HK-2 (cell line): ENCODE data around the gene HIGD1A.
"Not testable (repeated sequence)": the region's sequence is repeated elsewhere in the genome, so short reads cannot be mapped to it uniquely, and the experiment has no call there.

Experiments
- DNase-seq: peaks from one replicate; pipeline ENCODE4 v3.0.0-alpha.2; 2018; ENCODE audit not compliant: unreplicated experiment

The HIGD1A gene

DNA sequence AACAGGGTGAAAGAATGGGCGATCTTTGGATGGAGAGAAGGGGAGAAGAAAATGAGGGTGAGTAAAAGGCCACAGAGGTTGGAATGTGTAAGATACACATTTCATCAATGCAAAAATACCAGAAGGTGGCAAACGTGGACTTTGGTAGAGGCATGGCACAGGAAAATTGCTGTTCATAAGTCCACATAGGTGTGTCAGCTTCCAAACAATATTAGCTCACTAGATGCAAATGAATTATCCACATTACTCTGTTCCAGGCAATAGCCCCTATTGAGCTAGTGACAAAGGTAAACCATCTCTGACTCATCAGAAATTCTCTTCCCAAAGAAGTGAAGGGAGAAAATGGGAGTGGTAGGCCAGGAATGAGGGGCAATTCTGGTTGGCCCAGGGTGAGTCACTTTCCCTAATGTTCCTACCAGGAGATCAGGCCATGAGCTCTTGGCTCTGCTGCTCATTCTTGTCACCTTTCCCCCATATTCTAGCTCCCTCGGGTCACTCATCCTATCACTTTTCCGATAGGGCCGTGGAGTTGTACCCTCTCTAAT lies 24.9 kb upstream of the HIGD1A start:
- no peak for DNase-seq

- DNase-seq, result no peak
Observed at GRCh38 chr3:42827654-42828053, 23.4 kb upstream of the HIGD1A start.

DNA sequence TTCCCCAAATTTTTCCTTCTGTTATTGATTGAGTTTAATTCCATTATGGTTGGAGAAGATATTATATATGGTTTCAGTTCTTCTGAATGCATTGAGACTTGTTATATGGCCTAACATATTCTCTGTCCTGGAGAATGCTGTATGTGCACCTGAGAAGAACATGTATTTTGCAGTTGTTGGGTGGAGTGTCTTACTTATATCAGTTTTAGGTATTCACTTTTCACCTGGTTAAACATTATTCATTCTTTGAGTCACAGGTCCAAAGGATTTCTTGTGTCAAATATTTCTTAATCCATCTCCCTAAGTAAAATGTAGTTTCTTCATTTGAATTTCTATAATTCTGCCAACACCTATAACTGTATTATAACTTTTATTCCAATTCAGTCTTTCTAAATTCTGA lies 22.7 kb upstream of the HIGD1A start:
- no peak for DNase-seq

- no peak for DNase-seq
Observed at GRCh38 chr3:42826141-42826540, 21.9 kb upstream of the HIGD1A start.

DNA sequence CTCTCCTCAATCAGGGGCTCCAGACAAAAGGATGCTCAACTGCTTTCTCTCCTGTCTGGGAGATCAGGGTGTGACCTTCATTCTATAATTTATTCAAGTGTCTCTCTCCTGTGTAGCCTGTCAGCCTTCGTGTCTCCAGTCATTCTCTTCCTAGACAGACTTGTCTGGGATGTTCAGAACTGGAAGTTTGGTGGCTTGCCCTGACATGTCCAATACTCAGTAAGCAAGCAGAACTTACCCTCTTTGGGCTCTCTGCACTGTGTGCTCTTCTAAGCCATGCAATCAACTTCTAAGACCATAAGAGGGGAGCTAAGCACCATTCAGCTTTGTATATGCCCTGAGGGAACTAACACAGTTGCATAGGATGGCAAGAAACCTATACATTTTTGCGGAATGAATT lies 19.1 kb upstream of the HIGD1A start:
- no peak for DNase-seq

GRCh38 chr3:42822828-42823227 lies 18.5 kb upstream of the HIGD1A start:
- no peak for DNase-seq

DNA sequence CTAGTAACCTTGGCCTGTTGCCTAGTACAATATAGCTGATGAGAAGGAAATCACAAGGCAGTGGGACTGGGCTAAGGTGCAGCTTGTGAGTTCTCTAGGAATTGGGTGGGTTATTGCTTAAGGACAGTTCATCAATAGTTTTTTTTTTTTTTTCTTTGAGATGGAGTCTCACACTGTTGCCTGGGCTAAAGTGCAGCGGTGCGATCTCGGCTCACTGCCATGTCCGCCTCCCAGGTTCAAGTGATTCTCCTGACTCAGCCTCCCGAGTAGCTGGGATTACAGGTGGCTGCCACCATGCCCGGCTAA lies 16.4 kb upstream of the HIGD1A start:
- no peak for DNase-seq

DNA sequence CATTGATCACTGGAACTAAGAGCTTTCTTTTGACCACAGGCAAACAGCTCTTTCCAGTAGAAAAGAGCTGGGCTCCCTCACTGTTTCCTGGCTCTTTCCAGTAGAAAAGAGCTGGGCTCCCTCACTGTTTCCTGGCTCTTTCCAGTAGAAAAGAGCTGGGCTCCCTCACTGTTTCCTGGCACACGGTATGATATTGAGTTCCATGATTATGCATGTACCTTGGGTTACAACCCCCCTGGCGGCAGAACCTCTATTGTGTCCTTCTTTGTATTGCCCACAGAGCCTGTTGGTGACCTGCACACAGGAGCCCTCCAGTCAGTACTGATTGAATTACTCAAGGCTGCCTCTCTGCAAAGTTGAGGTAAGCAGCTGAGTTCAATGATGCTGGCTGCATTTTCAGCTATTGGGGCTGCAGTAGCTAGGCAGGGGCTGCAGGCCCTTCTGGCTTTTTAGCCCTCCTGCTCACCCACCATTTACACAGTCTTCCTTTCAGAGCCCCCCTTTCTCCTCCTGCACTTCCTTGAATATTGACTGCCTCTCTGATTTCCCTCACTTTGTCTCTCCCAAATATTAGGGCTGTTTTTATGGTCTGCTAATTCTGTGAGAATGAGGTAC lies 15.2 kb upstream of the HIGD1A start:
- DNase-seq, result no peak

- no peak for DNase-seq
Observed at GRCh38 chr3:42815826-42816225, 11.5 kb upstream of the HIGD1A start.

GRCh38 chr3:42814914-42815507 lies 10.7 kb upstream of the HIGD1A start:
- DNase-seq, result no peak

- DNase-seq, result no peak
Observed at GRCh38 chr3:42814246-42814645, 10.0 kb upstream of the HIGD1A start.

DNA sequence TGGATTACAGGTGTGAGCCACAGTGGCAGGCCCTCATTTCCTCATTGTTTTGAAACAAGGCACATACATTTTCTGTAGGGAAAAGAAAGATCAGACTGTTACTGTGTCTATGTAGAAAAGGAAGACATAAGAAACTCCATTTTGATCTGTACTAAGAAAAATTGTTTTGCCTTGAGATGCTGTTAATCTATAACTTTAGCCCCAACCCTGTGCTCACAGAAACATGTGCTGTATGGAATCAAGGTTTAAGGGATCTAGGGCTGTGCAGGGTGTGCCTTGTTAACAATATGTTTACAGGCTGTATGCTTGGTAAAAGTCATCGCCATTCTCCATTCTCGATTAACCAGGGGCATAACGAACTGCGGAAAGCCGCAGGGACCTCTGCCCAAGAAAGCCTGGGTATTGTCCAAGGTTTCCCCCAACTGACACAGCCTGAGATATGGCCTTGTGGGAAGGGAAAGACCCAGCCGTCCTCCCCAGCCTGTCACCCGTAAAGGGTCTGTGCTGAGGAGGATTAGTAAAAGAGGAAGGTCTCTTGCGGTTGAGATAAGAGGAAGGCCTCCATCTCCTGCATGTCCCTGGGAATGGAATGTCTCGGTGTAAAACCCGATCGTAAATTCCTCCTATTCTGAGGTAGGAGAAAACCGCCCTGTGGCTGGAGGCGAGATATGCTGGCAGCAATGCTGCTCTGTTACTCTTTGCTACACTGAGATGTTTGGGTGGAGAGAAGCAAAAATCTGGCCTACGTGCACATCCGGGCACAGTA lies 7.0 kb upstream of the HIGD1A start:
- DNase-seq, result not testable (repeated sequence)

- not testable (repeated sequence) for DNase-seq
Observed at GRCh38 chr3:42810706-42811105, 6.4 kb upstream of the HIGD1A start.

DNA sequence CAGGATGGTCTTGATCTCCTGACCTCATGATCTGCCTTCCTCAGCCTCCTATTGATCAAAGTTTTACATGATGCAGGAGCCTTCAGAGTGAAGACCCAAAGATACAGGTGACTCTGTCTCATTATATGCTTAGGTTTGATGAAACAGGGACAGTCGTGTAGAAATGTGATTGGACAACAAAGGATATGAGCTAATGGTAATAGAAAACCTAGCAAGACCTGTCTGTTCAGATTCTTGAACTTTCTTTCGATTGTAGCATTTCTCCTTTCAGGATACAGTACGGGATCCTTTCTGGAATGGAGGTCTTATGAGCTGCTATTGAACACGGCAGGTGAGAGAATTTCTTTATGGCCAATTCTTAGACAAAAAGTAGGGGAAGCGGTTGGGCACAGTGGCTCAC lies 4.9 kb upstream of the HIGD1A start, which contains the start of gene ACKR2:
TSS of gene ACKR2 (plus strand) at position 244 of the 400 bp plus-strand sequence. CDS start 55,058 bp downstream, outside the sequence.
- no peak for DNase-seq

DNA sequence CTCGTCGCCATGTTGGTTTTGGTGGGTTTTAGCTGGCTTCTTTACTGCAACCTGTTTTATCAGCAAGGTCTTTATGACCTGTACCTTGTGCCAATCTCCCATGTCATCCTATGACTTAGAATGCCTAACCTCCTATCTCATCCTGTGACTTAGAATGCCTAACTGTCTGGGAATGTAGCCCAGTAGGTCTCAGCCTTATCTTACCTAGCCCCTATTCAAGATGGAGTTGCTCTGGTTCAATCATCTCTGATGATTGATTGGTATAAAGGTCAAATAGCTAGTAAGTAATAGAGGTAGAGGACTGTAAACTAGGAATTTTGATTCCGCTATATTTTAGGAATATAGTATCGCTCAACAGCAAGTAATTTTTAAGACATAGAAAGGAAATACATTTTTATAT lies 3.6 kb upstream of the HIGD1A start:
- DNase-seq, result no peak

- no peak for DNase-seq
Observed at GRCh38 chr3:42805141-42805821, 991 bp upstream of the HIGD1A start.

DNA sequence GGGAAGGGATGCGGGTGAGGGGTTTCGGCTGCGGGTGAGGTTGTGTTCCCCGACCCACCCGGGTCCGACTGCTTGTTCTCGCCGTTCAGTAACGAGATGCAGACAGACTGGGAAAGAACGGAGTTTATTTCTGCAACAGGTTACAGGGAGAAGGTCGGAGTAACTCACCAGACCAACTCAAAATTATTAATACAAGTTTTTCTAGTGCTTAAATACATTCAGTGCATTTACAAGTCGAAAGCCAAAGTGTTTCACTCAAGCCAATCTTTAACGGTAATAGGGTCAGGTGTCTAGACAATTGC lies 492 bp upstream of the HIGD1A start:
- no peak for DNase-seq

DNA sequence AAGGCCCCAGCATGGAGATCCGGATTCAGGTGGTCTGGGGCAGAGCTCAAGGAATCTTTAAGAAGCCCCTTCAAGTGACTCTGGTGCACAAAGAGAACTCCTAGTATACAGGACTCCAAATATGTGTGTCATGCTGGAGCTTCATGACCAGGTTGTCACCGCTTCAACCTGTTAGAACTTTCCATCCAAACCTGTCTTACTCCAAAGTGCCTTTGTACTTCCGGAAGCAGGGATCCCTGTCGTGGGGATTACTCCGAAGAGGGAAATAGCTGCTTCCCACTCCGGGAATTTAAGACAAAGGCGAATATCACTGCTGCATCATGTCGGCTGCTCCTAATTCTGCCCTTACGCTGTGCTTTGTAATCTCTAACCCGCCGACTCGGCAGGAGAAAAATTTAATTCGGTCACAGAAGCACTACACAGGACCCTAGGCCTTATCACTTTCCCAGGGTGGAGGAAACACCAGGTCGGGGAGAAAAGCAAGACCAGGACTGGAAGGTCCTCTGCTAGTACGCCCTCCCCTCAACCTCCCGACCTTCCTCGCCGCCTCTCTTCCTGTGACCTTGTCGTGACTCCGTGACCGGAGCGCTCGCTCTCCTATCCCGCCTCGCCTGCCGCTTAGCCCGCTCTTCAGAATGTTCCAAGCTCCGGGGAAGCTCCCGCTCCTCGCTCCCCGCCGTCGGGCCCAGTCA lies 730 bp downstream of the HIGD1A start:
- no peak for DNase-seq

DNA sequence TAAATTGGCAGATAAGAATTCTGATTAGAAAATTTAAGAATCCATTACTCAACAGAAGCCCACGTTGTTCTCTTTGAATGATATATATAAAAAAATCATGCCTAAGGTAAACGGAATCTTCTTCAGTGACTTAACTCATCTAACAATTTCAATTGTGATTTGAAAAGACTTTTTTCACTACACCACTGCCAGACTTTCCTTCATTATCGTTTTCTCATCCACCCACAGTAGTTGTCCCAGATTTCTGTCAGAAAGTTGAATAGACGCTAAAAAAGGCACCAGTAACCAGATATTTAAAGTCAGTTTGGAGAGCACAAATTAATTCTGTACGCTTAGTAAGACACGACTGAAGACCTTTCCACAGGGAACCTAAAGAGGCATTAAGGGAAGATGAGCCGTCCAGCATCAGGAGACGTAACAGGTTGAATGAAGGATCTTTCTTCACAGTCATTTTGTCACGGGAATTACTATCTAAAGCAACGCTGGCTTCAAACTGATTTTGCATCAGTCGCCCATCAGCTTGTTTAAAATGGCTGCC lies 1.3 kb downstream of the HIGD1A start:
- no peak for DNase-seq

- DNase-seq, result no peak
Observed at GRCh38 chr3:42801784-42802183, 2.5 kb downstream of the HIGD1A start.

DNA sequence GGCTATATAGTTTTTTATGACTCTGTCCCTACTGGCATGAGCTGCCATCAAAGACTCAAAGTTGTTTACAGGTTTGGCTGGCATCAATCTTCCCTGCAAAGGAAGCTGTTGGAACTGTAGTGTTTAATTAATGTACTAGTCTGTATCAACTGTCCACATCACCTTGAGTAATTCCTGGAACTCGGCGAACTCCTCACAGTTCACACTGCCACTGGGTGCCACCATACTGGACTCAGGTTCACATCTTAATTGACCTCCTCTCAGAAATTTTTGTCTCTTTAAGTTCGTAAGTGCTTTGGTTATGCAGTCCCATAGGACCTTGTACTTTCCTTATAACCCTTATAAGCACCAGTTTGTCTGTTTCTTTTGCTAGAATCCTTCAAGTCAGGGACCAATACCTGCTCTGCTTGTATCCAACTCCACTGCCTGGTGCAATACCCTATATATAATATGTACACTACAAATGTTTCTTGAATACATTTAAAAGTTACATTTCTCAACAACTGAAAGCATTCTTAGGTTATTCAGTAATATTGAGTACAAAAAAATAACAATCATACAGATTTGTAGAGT lies 3.2 kb downstream of the HIGD1A start:
- DNase-seq, result no peak
